Lung (tissue), 12 donors: ENCODE measurements around the gene ZNF518A. TPM values are rescaled to one million over a fixed set of nuclear protein-coding genes. Genes with fewer than 3 reads are reported as not detected.

Source experiments
- ATAC-seq: fragments of 200-7000 bp; cut with Tn5 transposase; one replicate; pipeline ENCODE4 v1.9.1; 2020; ENCODE audit warnings: moderate number of reproducible peaks; ENCODE audit not compliant: insufficient read depth, low FRiP score
- DNase-seq, 3 donors: peaks; one replicate each; pipeline ENCODE4 v3.0.0-alpha.2; 2013 to 2017
- H3K27ac ChIP-seq, 2 donors: one replicate each; pipeline ENCODE4 v1.5.1; 2013; ENCODE audit warnings: mild to moderate bottlenecking in 2 of 2, moderate library complexity in 2 of 2, control low read depth in 1 of 2, inconsistent platforms in 1 of 2, low read depth in 1 of 2, low read length in 1 of 2
- H3K27me3 ChIP-seq, 3 donors: one replicate each; pipeline ENCODE4 v1.5.1; 2013; ENCODE audit warnings: low read length in 2 of 3; ENCODE audit not compliant: control insufficient read depth in 3 of 3, insufficient read depth in 3 of 3
- H3K36me3 ChIP-seq, 4 donors: one replicate each; pipeline ENCODE4 v1.5.1; 2013; ENCODE audit warnings: low read length in 4 of 4, mild to moderate bottlenecking in 1 of 4, moderate library complexity in 1 of 4; ENCODE audit not compliant: control insufficient read depth in 4 of 4, insufficient read depth in 4 of 4
- H3K4me1 ChIP-seq, 5 donors: one replicate each; pipeline ENCODE4 v1.5.1; 2013; ENCODE audit warnings: low read length in 5 of 5, mild to moderate bottlenecking in 2 of 5, moderate library complexity in 1 of 5; ENCODE audit not compliant: control insufficient read depth in 5 of 5, insufficient read depth in 5 of 5
- H3K4me3 ChIP-seq: one replicate; pipeline ENCODE4 v1.5.1; 2013; ENCODE audit warnings: mild to moderate bottlenecking, control low read depth, moderate library complexity
- H3K9ac ChIP-seq, 2 donors: one replicate each; pipeline ENCODE4 v1.5.1; 2013; ENCODE audit warnings: low read length in 2 of 2, control low read depth in 1 of 2; ENCODE audit not compliant: insufficient read depth in 1 of 2
- H3K9me3 ChIP-seq, 4 donors: one replicate each; pipeline ENCODE4 v1.5.1; 2013; ENCODE audit warnings: low read length in 3 of 4, mild to moderate bottlenecking in 1 of 4, moderate library complexity in 1 of 4; ENCODE audit not compliant: control insufficient read depth in 4 of 4, insufficient read depth in 3 of 4
- CTCF ChIP-seq: IDR thresholded peaks from 2 replicates; pipeline ENCODE4 v1.5.1; 2012; ENCODE audit warnings: mild to moderate bottlenecking; ENCODE audit errors: control extremely low read depth, extremely low read depth
- WGBS, 2 donors: extraction: QIAGEN DNeasy Blood & Tissue Kit; methylation state at CpG; one replicate each; pipeline ENCODE4 v1.1.7; 2013; 5-methylcytosine and 5-hydroxymethylcytosine counted together
- polyA plus RNA-seq, 2 donors: library from polyadenylated mRNA; stranded (reverse); fragments of 200-250 nt; gene quantifications; one replicate each; pipeline ENCODE4 v1.2.1, GENCODE V29; 2013
- total RNA-seq, 2 donors: library from RNA; depleted of rRNA in 1 of 2; stranded (reverse); fragments of >200 nt in 1 of 2; gene quantifications; one replicate each; pipeline ENCODE4 v1.2.1, GENCODE V29; 2014 to 2021
- donor health status: control.
- donor health status: control.
- donor health status: Bipolar disorder and iron deficiency.
- donor health status: healthy.
- donor health status: DM: yes; HTN: yes; CAD: no.

Gene ZNF518A
- total and polyA plus RNA-seq, 4 donors = 4.4 to 68.2 (median 13.4) TPM

- peaks cover 0 to 2% (median 2%) of the 10 kb centered on the region in 4 donors for H3K9me3 ChIP-seq
- no peaks in the 10 kb centered on the region for H3K36me3 ChIP-seq
- peaks cover 0 to 6% (median 0%) of the 10 kb centered on the region in 5 donors for H3K4me1 ChIP-seq
- peaks cover 0 to 28% (median 26%) of the 10 kb centered on the region in 3 donors for H3K27me3 ChIP-seq
- H3K4me3 ChIP-seq = no peak overlapping the region
- no peak for ATAC-seq
- DNase-seq = peak in 2 of 3 donors; percentile 38 to 42
- H3K9ac ChIP-seq = no peak overlapping the region
- no peak overlapping the region for H3K27ac ChIP-seq
- WGBS, 2 donors = 60 to 71% methylated on average over 2 of the region's 2 CpGs
- no peak for TF ChIP-seq CTCF
Measured at GRCh38 chr10:96125142-96125515, 5.0 kb upstream of the ZNF518A start.

GRCh38 chr10:96130326-96130995 lies 364 bp downstream of the ZNF518A start:
- peak overlapping the region; percentile 59 to 83 for H3K9ac ChIP-seq
- peaks cover 0 to 11% (median 0%) of the 10 kb centered on the region in 5 donors for H3K4me1 ChIP-seq
- H3K36me3 ChIP-seq = peaks cover 0 to 22% (median 10%) of the 10 kb centered on the region in 4 donors
- peaks cover 0 to 2% (median 1%) of the 10 kb centered on the region in 4 donors for H3K9me3 ChIP-seq
- H3K4me3 ChIP-seq = peak overlapping the region; percentile 74
- H3K27ac ChIP-seq = peak overlapping the region; percentile 98
- DNase-seq (peak in 1 of 3 donors; percentile 88), ATAC-seq (peak; percentile 76)
- no peak for TF ChIP-seq CTCF
- H3K27me3 ChIP-seq = peaks cover 0 to 15% (median 14%) of the 10 kb centered on the region in 3 donors
- 0 to 1% methylated on average over 42 of the region's 42 CpGs for WGBS, 2 donors

GRCh38 chr10:96131621-96132020 lies 1.5 kb downstream of the ZNF518A start:
- 41 to 69% methylated on average over 3 of the region's 3 CpGs for WGBS, 2 donors
- peaks cover 0 to 2% (median 1%) of the 10 kb centered on the region in 4 donors for H3K9me3 ChIP-seq
- peaks cover 0 to 14% (median 11%) of the 10 kb centered on the region in 3 donors for H3K27me3 ChIP-seq
- no peak for TF ChIP-seq CTCF
- DNase-seq (no peak), ATAC-seq (no peak)
- H3K4me1 ChIP-seq = peaks cover 0 to 11% (median 0%) of the 10 kb centered on the region in 5 donors
- no peak overlapping the region for H3K4me3 ChIP-seq
- H3K27ac ChIP-seq = no peak overlapping the region
- no peak overlapping the region for H3K9ac ChIP-seq
- peaks cover 0 to 24% (median 10%) of the 10 kb centered on the region in 4 donors for H3K36me3 ChIP-seq
